Activated gamma-delta T cell treated with anti-CD3 and anti-CD28 coated beads, Interleukin-2, amount 50 U/mL, for 16 hours (primary cell): ENCODE data around the gene RNF114.
"Not testable (repeated sequence)": the region's sequence is repeated elsewhere in the genome, so short reads cannot be mapped to it uniquely, and the experiment has no call there.

Source experiments
- DNase-seq: peaks from one replicate; pipeline ENCODE4 v3.0.0-alpha.2; 2020; ENCODE audit warnings: low read depth

The RNF114 gene

DNA sequence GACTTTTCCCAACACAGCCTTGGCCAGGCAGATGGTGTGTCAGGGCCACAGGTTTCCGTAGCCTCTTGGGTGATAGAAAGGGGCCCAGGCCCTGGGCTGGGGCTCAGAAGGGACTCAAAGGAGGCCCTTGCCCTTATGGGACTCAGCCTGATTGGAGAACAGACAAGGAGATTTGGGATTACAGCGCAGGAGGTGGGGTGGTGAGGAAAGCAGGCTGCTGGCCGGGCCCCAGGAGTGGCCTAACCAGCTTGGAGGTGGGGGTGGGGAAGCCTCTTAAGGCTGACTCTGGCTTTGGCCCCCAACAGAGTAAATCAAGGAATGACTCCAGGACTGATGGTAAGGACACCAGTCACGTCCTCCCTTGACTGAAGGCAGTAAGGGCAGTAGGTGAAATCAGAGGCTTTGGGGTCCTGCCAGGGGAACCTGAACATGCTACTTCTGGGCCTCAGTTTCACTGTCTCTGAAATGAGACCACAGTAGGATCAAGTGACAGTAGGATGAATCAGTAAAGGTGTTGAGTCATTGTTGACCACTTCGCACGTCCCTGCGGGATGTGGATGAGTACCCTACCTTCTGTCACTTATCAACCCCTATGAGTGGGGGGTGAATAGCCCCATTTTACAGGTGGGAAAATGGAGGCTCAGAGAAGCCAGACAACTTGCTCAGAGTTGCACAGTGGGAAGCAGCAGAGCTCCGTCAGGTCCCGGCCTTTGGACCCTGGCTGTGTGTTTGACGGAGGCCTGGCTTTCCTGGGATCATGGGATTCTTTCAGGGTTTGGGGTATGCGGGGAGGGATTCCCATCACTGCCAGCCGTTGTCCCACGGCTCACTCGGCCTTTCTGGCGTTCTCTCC lies 51.0 kb downstream of the RNF114 start:
- DNase-seq, result no peak

DNA sequence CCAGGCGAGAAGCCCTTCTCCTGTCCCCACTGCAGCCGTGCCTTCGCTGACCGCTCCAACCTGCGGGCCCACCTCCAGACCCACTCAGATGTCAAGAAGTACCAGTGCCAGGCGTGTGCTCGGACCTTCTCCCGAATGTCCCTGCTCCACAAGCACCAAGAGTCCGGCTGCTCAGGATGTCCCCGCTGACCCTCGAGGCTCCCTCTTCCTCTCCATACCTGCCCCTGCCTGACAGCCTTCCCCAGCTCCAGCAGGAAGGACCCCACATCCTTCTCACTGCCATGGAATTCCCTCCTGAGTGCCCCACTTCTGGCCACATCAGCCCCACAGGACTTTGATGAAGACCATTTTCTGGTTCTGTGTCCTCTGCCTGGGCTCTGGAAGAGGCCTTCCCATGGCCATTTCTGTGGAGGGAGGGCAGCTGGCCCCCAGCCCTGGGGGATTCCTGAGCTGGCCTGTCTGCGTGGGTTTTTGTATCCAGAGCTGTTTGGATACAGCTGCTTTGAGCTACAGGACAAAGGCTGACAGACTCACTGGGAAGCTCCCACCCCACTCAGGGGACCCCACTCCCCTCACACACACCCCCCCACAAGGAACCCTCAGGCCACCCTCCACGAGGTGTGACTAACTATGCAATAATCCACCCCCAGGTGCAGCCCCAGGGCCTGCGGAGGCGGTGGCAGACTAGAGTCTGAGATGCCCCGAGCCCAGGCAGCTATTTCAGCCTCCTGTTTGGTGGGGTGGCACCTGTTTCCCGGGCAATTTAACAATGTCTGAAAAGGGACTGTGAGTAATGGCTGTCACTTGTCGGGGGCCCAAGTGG lies 51.9 kb downstream of the RNF114 start:
- no peak for DNase-seq

DNA sequence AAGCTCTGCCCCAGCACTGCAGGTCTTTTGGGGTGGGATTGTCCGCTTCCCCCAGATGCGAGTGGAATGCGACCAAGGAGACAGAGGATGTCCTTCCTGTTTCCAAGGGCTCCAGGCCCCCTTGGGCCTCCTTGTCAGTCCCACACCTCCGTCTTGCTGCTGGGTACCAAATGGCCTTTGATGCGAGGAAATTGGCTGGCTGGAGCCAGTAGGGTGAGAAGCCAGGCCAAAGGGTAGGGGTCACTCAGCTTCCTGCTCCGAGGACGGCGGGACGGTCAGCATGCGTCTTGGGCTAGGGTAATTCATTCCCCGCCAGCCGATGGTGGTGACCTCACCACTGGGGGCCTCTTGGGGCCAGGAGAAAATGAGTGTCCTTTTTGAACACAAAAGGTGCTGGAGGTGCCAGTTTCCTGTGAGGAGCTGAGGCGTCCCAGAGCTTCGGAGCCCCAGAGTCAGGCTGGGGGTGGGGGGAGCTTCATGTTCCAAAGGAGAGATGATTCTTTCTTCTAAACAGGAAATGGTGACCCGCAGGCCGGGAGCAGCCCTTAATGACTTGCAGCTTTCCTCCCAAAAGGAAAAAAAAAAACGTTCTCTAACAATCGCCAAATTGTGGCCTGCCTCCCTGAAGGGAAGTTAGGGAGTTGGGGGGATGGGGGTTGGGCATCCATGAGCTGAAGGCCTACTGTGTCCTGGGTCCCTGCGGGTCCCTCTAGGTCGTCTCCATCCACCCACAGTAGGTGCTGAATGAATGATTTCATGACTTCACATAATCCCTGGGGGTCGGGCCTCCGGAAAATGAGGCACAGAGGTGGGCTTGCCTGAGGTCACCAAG lies 53.3 kb downstream of the RNF114 start:
- DNase-seq, result no peak

DNA sequence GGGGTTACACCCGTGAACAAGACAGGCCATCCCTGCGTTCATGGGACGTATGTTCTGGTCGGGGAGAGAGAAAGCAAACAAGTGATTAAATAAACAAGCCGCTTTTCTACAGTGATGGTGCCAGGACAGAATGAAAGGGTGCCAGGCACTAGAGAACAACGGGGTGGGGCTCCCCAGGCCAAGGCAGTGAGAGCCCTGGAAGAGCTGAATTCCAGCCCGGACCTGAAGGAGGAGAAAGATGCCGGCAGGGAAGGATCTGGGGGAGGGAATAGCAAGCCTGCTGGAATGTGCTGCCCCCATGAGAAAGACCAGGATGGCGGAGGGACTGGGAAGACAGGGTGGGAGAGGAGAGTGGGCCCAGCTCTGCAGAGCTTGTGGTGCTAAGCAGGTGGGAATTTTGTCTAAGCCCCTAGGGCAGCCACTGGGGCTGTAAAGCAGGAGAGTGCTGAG lies 54.1 kb downstream of the RNF114 start:
- DNase-seq, result no peak

DNA sequence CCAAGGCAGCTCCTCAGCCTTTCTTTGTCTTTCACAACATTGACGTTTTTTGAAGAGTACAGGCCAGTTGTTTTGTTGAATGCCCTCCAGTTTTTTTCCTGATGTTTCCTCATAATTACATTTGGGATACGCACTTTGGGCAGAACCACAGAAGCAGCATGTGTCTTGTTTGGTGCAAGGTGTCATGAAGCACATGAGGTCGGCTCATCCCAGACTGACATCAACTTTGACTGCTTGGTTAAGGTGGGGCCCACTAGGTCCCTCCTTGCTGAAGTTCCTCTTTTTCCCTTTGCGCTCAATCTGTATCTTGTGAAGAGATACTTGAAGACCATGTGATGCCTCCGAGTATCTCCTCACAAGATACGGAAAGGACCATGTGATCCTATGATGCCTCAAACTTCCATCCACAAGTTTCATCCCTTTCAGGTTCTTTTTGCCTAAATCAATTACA lies 57.1 kb downstream of the RNF114 start:
- DNase-seq, result no peak

DNA sequence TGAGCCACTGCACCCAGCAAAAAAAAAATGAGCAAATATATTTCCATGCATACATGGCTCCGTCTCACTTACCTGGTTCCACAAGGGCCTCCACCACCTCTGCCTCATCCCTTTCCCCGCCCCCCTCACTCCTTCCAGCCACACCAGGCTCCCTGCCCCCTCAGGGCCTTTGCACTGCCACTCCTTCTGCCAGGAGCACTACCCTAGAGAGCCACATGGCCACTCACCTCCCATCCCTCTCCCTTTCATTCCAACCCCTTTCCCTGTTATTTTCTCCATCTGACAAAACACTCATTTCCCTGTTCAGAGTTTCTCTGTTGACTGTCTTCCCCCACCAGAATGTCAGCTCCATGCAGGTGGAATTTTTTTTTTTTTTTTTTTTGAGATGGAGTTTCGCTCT lies 59.4 kb downstream of the RNF114 start:
- no peak for DNase-seq

DNA sequence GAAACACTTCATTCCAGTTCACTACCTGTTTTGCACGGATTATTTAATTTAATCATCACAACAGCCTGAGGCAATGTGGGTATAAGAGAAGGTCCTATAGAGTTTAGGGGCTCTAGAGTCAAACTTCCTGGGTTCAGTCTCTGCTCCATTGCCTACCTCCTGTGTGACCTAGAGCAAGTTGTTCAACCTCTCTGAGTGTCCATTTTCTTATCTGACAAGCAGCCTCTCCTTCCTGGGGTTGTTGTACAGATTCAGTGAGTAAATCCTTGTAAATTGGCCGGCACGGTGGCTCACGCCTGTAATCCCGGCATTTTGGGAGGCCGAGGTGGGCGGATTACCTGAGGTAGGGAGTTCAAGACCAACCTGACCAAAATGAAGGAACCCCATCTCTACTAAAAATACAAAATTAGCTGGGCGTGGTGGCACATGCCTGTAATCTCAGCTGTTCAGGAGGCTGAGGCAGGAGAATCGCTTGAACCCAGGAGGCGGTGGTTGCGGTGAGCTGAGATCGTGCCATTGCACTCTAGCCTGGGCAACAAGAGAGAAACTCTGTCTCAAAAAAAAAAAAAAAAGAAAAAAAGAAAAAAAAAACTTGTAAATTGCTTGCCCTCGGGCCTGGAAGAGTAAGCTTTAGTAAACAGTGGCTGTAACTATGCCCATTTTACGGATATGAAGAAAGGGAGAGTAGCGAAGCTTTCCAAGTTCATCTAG lies 62.4 kb downstream of the RNF114 start:
- DNase-seq, result not testable (repeated sequence)

DNA sequence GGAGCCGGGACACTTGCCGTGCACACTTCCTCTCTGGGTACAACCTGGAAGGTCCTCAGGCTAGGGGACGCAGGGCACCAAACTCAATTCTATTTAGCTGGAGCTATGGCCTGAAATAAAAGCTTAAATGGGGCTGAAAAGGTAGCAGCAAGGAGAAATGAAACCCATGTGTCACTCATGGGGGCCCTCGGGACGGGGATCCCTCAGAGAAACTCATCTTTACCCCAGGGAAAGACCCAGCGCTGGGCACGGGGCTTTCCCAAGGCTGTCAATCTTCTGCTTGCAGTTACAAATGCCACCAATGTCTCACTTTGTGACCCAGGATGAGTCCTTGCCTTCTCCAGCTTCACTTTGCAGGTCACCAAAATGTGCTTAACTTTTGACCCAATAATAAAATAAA lies 63.1 kb downstream of the RNF114 start:
- DNase-seq, result no peak

DNA sequence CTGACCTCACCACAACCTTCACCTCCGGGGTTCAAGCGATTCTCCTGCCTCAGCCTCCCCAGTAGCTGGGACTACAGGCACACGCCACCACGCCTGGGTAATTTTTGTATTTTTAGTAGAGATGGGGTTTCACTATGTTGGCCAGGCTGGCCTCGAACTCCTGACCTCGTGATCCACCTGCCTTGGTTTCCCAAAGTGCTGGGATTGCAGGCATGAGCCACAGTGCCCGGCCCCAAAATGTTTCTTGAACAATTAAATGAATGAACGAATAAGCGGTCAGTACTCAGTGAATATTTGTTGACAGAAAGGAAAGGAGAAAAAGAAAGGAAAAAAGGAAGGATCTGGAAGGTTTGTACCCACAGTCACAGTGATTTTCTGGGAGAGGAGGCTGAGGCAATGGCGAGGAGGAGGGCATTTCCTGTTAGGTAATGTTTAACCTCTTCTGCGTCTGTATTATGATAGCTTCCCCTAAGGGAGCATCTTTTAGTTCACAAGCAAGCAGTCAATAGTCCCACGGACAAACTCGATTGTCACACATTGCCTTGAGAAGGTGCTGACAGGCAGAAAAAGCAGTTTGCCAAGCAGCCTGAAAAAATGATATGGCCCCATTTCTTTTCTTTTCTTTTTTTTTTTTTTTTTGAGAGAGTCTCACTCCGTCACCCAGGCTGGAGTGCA lies 64.5 kb downstream of the RNF114 start:
- DNase-seq, result not testable (repeated sequence)

DNA sequence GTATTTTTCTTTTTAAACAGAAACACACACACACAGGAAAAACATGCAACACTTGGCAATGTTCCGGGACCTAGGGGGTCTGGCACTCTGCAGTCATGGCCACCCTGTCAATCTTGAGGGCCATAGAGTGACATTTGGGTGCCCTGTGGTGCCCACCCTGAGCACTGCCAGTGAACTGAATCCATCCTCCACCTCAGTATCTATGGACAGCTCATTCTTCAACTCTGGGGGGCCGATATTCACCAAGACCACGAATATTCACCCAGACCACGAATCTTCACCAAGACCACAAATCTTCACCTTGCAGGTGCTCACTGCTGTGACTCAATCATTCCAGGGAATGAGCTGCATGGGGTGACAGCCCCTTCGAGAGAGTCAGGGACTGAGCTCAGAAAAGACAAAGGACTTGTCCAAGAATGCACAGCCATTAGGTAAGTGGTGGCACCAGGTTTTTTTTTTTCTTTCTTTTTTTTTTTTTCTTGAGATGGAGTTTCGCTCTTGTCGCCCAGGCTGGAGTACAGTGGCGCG lies 65.7 kb downstream of the RNF114 start:
- no peak for DNase-seq

DNA sequence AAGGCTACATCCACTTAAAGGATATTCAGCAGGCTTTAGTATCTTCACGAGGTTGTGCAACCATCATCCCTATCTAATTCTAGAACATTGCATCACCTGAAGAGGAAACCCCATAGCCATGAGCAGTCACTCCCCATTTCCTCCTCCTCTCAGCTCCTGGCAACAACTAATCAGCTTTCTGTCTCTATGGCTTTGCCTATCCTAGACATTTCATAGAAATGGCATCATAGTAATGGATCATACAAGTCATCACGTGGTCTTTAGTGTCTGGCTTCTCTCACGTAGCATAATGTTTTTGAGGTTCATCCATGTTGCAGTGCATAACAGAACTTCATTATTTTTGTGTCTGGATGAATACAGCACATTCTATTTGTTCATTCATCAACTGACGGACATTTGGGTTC lies 67.1 kb downstream of the RNF114 start:
- DNase-seq, result no peak
